HepG2 (cell line): ENCODE measurements around the gene ZNF23. TPM values are rescaled to one million over a fixed set of nuclear protein-coding genes. Genes with fewer than 3 reads are reported as not detected.

Source experiments
- ATAC-seq: fragments of 200-7000 bp; cut with Tn5 transposase; 3 replicates; pipeline ENCODE4 v1.9.1; 2020; ENCODE audit warnings: mild to moderate bottlenecking, moderate library complexity
- BruUV-seq: library from RNA; stranded (reverse); fragments of 400-500 nt; replicated peaks from 2 replicates; lab custom pipeline; 2021; lab: Mats Ljungman, UMichigan
- CTCF ChIA-PET: fragments of 300-600 bp; formaldehyde crosslinking; extraction: SDS; loops from one replicate; lab custom pipeline; 2021; ENCODE audit warnings: low total read pairs, inconsistent platforms, low intra/inter-chr PET ratio; lab: Yijun Ruan, JAX
- POLR2A ChIA-PET: fragments of 350-600 bp; sonication (Branson Sonifier 250); formaldehyde crosslinking; loops from one replicate; lab custom pipeline; 2020; ENCODE audit warnings: antibody characterized with exemption, inconsistent platforms; lab: Yijun Ruan, JAX
- DNase-seq: peaks from one replicate; pipeline ENCODE4 v3.0.0-alpha.2; 2015; ENCODE audit warnings: low spot score
- FAIRE-seq: peaks from 3 replicates; lab custom pipeline; 2011; peaks lifted over from hg19 to GRCh38; lab: Jason Lieb, UNC
- H2AFZ ChIP-seq: one replicate; pipeline ENCODE4 v1.6.1; 2011; ENCODE audit warnings: low read length, inconsistent platforms
- H3K27ac ChIP-seq: fragments of 300-600 bp; 3 replicates; pipeline ENCODE4 v1.8.0; 2011; ENCODE audit warnings: mixed run types, mild to moderate bottlenecking, mixed read lengths, low read length, inconsistent platforms; ENCODE audit not compliant: insufficient read depth; ENCODE audit errors: extremely low read length
- H3K27me3 ChIP-seq, 2 experiments: fragments of 200-600 bp in 1 of 2; 2 replicates in 1 of 2; 3 replicates in 1 of 2; pipeline versions ENCODE4 v1.6.0 to v1.8.0; 2011; ENCODE audit warnings: low read length in 2 of 2, mild to moderate bottlenecking in 2 of 2, moderate library complexity in 2 of 2, inconsistent platforms in 1 of 2; ENCODE audit not compliant: insufficient read depth in 2 of 2, control insufficient read depth in 1 of 2
- H3K36me3 ChIP-seq, 2 experiments: fragments of 200-600 bp in 1 of 2; replicated peaks in 1 of 2; 2 replicates in 1 of 2; 3 replicates in 1 of 2; pipeline versions ENCODE4 v1.5.1 to v1.8.0; 2011; ENCODE audit warnings: low read length in 2 of 2, inconsistent platforms in 1 of 2; ENCODE audit not compliant: insufficient read depth in 2 of 2, control insufficient read depth in 1 of 2
- H3K4me1 ChIP-seq: 2 replicates; pipeline ENCODE4 v1.5.1; 2012; ENCODE audit warnings: low read length, inconsistent platforms; ENCODE audit not compliant: insufficient read depth
- H3K4me2 ChIP-seq: 2 replicates; pipeline ENCODE4 v1.6.0; 2011; ENCODE audit warnings: low read depth, low read length, inconsistent platforms
- H3K4me3 ChIP-seq, 3 experiments: fragments of 200-600 bp in 1 of 3; sonication (generic), shearing (Covaris generic) in 1 of 3; replicated peaks in 1 of 3; 2 replicates each; pipeline ENCODE4 v1.5.1; 2011 to 2016; ENCODE audit warnings: low read length in 3 of 3, inconsistent platforms in 2 of 3, low read depth in 2 of 3, mild to moderate bottlenecking in 2 of 3, control low read depth in 1 of 3, mixed read lengths in 1 of 3; ENCODE audit not compliant: insufficient read depth in 1 of 3
- H3K79me2 ChIP-seq: one replicate; pipeline ENCODE4 v1.6.1; 2011; ENCODE audit warnings: low read length, inconsistent platforms; ENCODE audit not compliant: insufficient read depth
- H3K9ac ChIP-seq: 2 replicates; pipeline ENCODE4 v1.6.0; 2011; ENCODE audit warnings: mild to moderate bottlenecking, low read depth, low read length, inconsistent platforms; ENCODE audit not compliant: insufficient read depth
- H3K9me3 ChIP-seq: 2 replicates; pipeline ENCODE4 v1.5.1; 2012; ENCODE audit warnings: mild to moderate bottlenecking, low read length
- H4K20me1 ChIP-seq: 2 replicates; pipeline ENCODE4 v1.6.0; 2011; ENCODE audit warnings: inconsistent platforms, mild to moderate bottlenecking, low read length, moderate library complexity; ENCODE audit not compliant: insufficient read depth
- AGO2 ChIP-seq: fragments of 200-400 bp; formaldehyde crosslinking; optimal IDR thresholded peaks from 2 replicates; pipeline ENCODE3; 2017; ENCODE audit warnings: mild to moderate bottlenecking, low read depth, low read length, moderate library complexity
- FOXA3 ChIP-seq: IDR thresholded peaks from 2 replicates; pipeline ENCODE4 v1.6.1; 2016; ENCODE audit warnings: missing genetic modification reagents, missing compliant biosample characterization
- HNF4G ChIP-seq, 2 experiments: sonication (generic) in 1 of 2; formaldehyde crosslinking in 1 of 2; IDR thresholded peaks; 2 replicates each; pipeline versions ENCODE4 v1.4.0 to v1.6.1; 2011 to 2020; ENCODE audit warnings: borderline replicate concordance in 2 of 2, low read depth in 2 of 2, mild to moderate bottlenecking in 2 of 2, low read length in 1 of 2, missing genetic modification reagents in 1 of 2, moderate library complexity in 1 of 2
- LBX2 ChIP-seq: sonication (generic); formaldehyde crosslinking; IDR thresholded peaks from 2 replicates; pipeline ENCODE4 v1.5.0; 2020; ENCODE audit warnings: missing genetic modification reagents, mild to moderate bottlenecking, borderline replicate concordance
- MED13 ChIP-seq: sonication (generic); formaldehyde crosslinking; IDR thresholded peaks from 2 replicates; pipeline ENCODE4 v1.5.0; 2020; ENCODE audit warnings: missing genetic modification reagents
- NBN ChIP-seq: fragments of 450-650 bp; conservative IDR thresholded peaks from 2 replicates; pipeline ENCODE4 v1.6.1; 2017
- NCOA2 ChIP-seq: sonication (generic); formaldehyde crosslinking; IDR thresholded peaks from 2 replicates; pipeline ENCODE4 v1.8.0; 2022; ENCODE audit warnings: inconsistent platforms
- SAP130 ChIP-seq: IDR thresholded peaks from 2 replicates; pipeline ENCODE4 v1.6.1; 2016; ENCODE audit warnings: low read depth
- TBP ChIP-seq: sonication (generic); formaldehyde crosslinking; IDR thresholded peaks from 2 replicates; pipeline ENCODE4 v1.5.0; 2020; ENCODE audit warnings: missing genetic modification reagents
- TMF1 ChIP-seq: sonication (generic); formaldehyde crosslinking; IDR thresholded peaks from 2 replicates; pipeline ENCODE4 v1.8.1; 2022; ENCODE audit warnings: low read depth, missing genetic modification reagents
- ZNF282 ChIP-seq: fragments of 450-650 bp; IDR thresholded peaks from 2 replicates; pipeline ENCODE4 v1.6.1; 2018; ENCODE audit not compliant: partially characterized antibody
- ZNF326 ChIP-seq: sonication (generic); formaldehyde crosslinking; IDR thresholded peaks from 2 replicates; pipeline ENCODE4 v1.4.0; 2020; ENCODE audit warnings: missing genetic modification reagents, borderline replicate concordance
- ZNF878 ChIP-seq: sonication (generic); formaldehyde crosslinking; IDR thresholded peaks from 2 replicates; pipeline ENCODE4 v1.8.1; 2023; ENCODE audit warnings: mild to moderate bottlenecking, missing genetic modification reagents, moderate library complexity
- WGBS: methylation state at CpG from one replicate; pipeline ENCODE4 v1.1.6; 2017; ENCODE audit warnings: low lambda C conversion rate; 5-methylcytosine and 5-hydroxymethylcytosine counted together
- in situ Hi-C: cut with HindIII; loops from 2 replicates; pipeline ENCODE4 v1.10.0; 2017; ENCODE audit warnings: low pct_unique_long_range_greater_than_20kb; ENCODE audit not compliant: extremely low pct_ligation_motif_present
- intact Hi-C: fragments of 100-400 bp; cut with micrococcal nuclease; formaldehyde crosslinking; loops from one replicate; pipeline ENCODE4 v1.10.0; 2022; ENCODE audit not compliant: unreplicated experiment
- polyA plus RNA-seq, 8 experiments: library from polyadenylated mRNA; depleted of rRNA in 3 of 8; stranded (reverse) in 7 of 8; unstranded in 1 of 8; fragments of >200 nt; fragmentation: Illumina TruSeq in 4 of 8; extraction: Trizol in 4 of 8; gene quantifications; 2 replicates each; pipeline versions ENCODE4 v1.2.1 to v1.2.3, GENCODE V29; 2011 to 2016; ENCODE audit warnings: low read depth in 4 of 8, missing spikeins in 1 of 8, mixed read lengths in 1 of 8; ENCODE audit not compliant: insufficient read depth in 1 of 8
- total RNA-seq, 5 experiments: library from RNA; depleted of rRNA; stranded (reverse); fragments of >200 nt; fragmentation: Illumina TruSeq; extraction: Trizol; gene quantifications; 2 replicates each; pipeline ENCODE4 v1.2.3, GENCODE V29; 2016; ENCODE audit warnings: low read depth in 1 of 5
- TF ChIP-seq, protein P1 (sequence below): sonication (generic); formaldehyde crosslinking; IDR thresholded peaks from 2 replicates; pipeline ENCODE4 v1.8.1; 2023; ENCODE audit warnings: mild to moderate bottlenecking, missing genetic modification reagents
- TF ChIP-seq, protein P2 (sequence below): sonication (generic); formaldehyde crosslinking; IDR thresholded peaks from 2 replicates; pipeline ENCODE4 v1.5.1; 2020; ENCODE audit warnings: mild to moderate bottlenecking, moderate library complexity, missing genetic modification reagents

Gene ZNF23
- total and polyA plus RNA-seq, 2 of the 13 experiments (the other 11 are each of a cell fraction or from before 2014, with no cell fraction given), result 8.6 to 12.2 TPM

DNA sequence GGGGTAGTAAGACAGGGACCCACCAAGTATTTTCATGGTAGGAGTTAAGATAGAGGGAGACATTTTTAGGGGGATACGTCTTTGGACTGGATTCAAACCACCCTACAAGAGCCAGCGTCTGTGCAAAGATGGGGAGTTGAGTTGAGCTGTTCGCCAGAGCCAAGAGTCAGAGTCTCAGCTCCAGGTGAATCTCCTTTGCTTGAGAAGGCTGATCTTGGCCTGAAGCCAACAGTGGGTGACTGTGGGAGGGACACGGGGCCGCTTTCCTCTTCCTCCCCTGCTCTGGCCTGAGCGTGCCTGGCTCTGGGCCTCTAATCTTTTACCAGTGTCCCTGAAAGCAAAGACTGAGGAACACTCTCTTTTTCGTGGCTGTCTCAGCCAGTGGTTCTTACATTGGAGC is 25.6 kb downstream of the ZNF23 start (continued):
- TF ChIP-seq ZNF326 (CRISPR knock-in tag) (no peak), TBP (CRISPR knock-in tag) (no peak), NCOA2 (CRISPR knock-in tag) (no peak)
- TF ChIP-seq, protein P1, sequence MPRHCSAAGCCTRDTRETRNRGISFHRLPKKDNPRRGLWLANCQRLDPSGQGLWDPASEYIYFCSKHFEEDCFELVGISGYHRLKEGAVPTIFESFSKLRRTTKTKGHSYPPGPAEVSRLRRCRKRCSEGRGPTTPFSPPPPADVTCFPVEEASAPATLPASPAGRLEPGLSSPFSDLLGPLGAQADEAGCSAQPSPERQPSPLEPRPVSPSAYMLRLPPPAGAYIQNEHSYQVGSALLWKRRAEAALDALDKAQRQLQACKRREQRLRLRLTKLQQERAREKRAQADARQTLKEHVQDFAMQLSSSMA (CRISPR knock-in tag), result no peak
- TF ChIP-seq, protein P2, sequence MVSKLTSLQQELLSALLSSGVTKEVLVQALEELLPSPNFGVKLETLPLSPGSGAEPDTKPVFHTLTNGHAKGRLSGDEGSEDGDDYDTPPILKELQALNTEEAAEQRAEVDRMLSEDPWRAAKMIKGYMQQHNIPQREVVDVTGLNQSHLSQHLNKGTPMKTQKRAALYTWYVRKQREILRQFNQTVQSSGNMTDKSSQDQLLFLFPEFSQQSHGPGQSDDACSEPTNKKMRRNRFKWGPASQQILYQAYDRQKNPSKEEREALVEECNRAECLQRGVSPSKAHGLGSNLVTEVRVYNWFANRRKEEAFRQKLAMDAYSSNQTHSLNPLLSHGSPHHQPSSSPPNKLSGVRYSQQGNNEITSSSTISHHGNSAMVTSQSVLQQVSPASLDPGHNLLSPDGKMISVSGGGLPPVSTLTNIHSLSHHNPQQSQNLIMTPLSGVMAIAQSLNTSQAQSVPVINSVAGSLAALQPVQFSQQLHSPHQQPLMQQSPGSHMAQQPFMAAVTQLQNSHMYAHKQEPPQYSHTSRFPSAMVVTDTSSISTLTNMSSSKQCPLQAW (CRISPR knock-in tag), result no peak

DNA sequence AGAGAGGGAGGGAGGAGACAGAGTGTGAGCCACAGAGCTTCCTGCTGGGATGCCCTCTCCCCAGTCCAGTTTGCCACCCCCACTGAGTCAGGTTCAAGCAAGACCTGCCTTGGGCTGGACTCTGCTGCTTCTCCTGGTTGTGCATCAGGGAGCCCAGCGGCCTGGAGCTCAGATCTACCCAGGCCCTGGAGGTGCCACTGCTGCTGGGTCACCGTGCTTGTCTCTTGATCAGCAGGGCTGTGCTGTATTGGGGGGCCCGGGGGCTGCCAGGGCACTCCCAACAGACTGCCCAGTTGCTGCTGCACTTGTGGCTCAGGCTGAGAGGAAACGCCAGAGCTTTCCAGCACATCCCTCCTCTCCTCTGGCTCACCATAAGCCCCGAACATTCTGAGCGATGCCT is 29.1 kb downstream of the ZNF23 start:
- ATAC-seq, result no peak
- TF ChIP-seq MED13 (CRISPR knock-in tag), result no peak
- no peak for TF ChIP-seq AGO2
- no peak for TF ChIP-seq TMF1 (CRISPR knock-in tag)
- no peak for TF ChIP-seq ZNF878
- no peak for TF ChIP-seq NBN
- no peak for TF ChIP-seq HNF4G (IDR thresholded peaks at IDR 0.05; ENCODE audit: borderline replicate concordance, low read depth, low read length)
- no peak for TF ChIP-seq HNF4G (CRISPR knock-in tag; IDR thresholded peaks at IDR 0.05; ENCODE audit: borderline replicate concordance, low read depth)
- TF ChIP-seq FOXA3 (CRISPR knock-in tag), result no peak
- no peak for TF ChIP-seq LBX2 (CRISPR knock-in tag)
- no peak for TF ChIP-seq ZNF282
- TF ChIP-seq SAP130 (CRISPR knock-in tag), result no peak
- H3K79me2 ChIP-seq, result no peaks in the 10 kb centered on the region
- no peaks in the 10 kb centered on the region for H4K20me1 ChIP-seq
- no peak overlapping the region for H3K4me3 ChIP-seq
- H3K4me1 ChIP-seq, result peaks cover 9% of the 10 kb centered on the region
- no peak overlapping the region for H3K27ac ChIP-seq
- ChIA-PET CTCF (no interaction called here), POLR2A (no interaction called here)
- no peak for FAIRE-seq
- H3K9ac ChIP-seq, result no peak overlapping the region
- H3K27me3 ChIP-seq, result peaks cover 15 to 57% of the 10 kb centered on the region in 2 experiments
- BruUV-seq, result no TSS peak
- H3K9me3 ChIP-seq, result no peaks in the 10 kb centered on the region
- H3K4me2 ChIP-seq, result no peak overlapping the region
- DNase-seq, result no peak
- intact Hi-C loops, result no loop called here
- 20% methylated on average over 5 of the region's 6 CpGs for WGBS
- H3K36me3 ChIP-seq, result no peaks in the 10 kb centered on the region
- no peak overlapping the region for H2AFZ ChIP-seq
- in situ Hi-C loops, result no loop called here
